Ammon's horn (tissue), 1 donor: ENCODE data around the gene CTBP2.

Experiments used
- DNase-seq: peaks from one replicate; pipeline ENCODE4 v3.0.0-alpha.2; 2016; ENCODE audit warnings: low spot score

CTBP2 gene

GRCh38 chr10:125024497-125025234 lies 135.7 kb downstream of the CTBP2 start:
- no peak for DNase-seq

GRCh38 chr10:125023862-125024496 lies 136.4 kb downstream of the CTBP2 start:
- peak; percentile 63 for DNase-seq

- DNase-seq, result no peak
These were observed 137.1 kb downstream of the CTBP2 start for GRCh38 chr10:125023255-125023654.

- no peak for DNase-seq
These were observed 137.7 kb downstream of the CTBP2 start for GRCh38 chr10:125022671-125023070.

GRCh38 chr10:125021686-125022344 lies 138.5 kb downstream of the CTBP2 start:
- no peak for DNase-seq

- DNase-seq, result no peak
These were observed 139.5 kb downstream of the CTBP2 start for GRCh38 chr10:125020871-125021270.

GRCh38 chr10:125020386-125020785 lies 140.0 kb downstream of the CTBP2 start:
- DNase-seq, result no peak

- DNase-seq, result no peak
These were observed 141.7 kb downstream of the CTBP2 start for GRCh38 chr10:125018576-125019143.

- DNase-seq, result no peak
These were observed 142.6 kb downstream of the CTBP2 start for GRCh38 chr10:125017547-125018298.

GRCh38 chr10:125016611-125017202 lies 143.7 kb downstream of the CTBP2 start:
- DNase-seq, result peak; percentile 56

- DNase-seq, result peak; percentile 49
These were observed 144.2 kb downstream of the CTBP2 start for GRCh38 chr10:125016123-125016522.

GRCh38 chr10:125015356-125015944 lies 144.9 kb downstream of the CTBP2 start:
- no peak for DNase-seq

GRCh38 chr10:125014836-125015355 lies 145.5 kb downstream of the CTBP2 start:
- DNase-seq, result no peak

GRCh38 chr10:125014086-125014830 lies 146.1 kb downstream of the CTBP2 start:
- no peak for DNase-seq

GRCh38 chr10:125013529-125013872 lies 146.9 kb downstream of the CTBP2 start:
- DNase-seq, result no peak

GRCh38 chr10:125012851-125013528 lies 147.4 kb downstream of the CTBP2 start:
- DNase-seq, result no peak

- DNase-seq, result no peak
These were observed 148.2 kb downstream of the CTBP2 start for GRCh38 chr10:125011926-125012705.

GRCh38 chr10:125011171-125011925 lies 149.0 kb downstream of the CTBP2 start:
- no peak for DNase-seq
